ENCODE results near the gene INSRR.

GRCh38 chr1:156847591-156848460 lies 11.1 kb downstream of the INSRR start:
- TF ChIP-seq CTCF (conservative IDR thresholded peaks at IDR 0.05; ENCODE audit: low read depth, low read length) (no peak), EZH2 (IDR thresholded peaks at IDR 0.05; ENCODE audit: low read length, unreplicated experiment) (no peak), EZH2phosphoT487 (IDR thresholded peaks at IDR 0.05; ENCODE audit: borderline replicate concordance, low read length) (no peak)

All from PC-3 (cell line).